ENCODE results near the gene GP9.

GP9 gene

DNA sequence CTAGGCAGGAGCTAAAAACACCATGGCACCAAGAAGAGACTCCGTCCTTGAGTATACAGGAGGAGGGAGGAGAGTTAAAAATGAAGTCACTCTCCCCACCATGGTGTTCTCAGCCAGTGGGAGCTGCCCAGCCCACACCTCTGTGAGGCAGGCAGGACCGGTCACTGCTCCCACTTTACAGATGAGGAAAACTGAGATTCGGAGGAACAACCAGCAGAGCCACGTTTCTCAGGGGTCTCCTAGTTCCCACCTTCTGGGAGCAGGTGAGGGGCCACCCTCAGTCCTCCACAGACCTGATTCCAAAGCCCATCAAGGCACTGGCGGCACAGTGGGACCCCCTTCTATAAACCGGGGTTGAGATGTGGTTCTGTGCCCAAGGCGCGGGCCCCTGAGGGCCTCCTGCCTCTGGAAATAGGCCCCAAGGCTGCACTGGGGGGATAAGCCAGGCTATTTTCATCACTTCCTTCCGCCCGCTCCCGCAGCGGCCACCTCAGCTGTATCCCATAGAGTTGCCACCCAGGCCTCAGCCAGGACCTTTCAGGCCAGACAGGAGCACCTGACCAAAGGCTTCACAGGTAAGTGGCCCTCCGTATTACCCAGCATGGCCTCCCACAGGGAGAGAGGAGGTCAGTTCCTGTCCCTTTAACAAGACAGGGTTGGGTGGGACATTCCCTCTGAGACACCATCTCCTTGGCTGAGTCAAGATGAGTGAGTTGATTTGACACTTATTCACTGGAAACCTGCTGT is at the start of gene GP9:
TSS of gene GP9 (plus strand) at position 504 of the 747 bp plus-strand sequence. CDS start 961 bp downstream, outside the sequence.
- Histone ChIP-seq H3K9me3 (ENCODE audit: low read length) (no peaks in the 10 kb centered on the region), H3K36me3 (ENCODE audit: insufficient read depth, low read length) (no peaks in the 10 kb centered on the region), H3K4me3 (ENCODE audit: low read depth in 1 of 2, low read length in 2 of 2) (no peak within 1 kb of the TSS), H3K4me1 (ENCODE audit: insufficient read depth, low read length) (peaks cover 8% of the 10 kb centered on the region), H3K27ac (ENCODE audit: low read depth, low read length) (no peak within 1 kb of the TSS), H3K27me3 (ENCODE audit: control insufficient read depth in 1 of 2, insufficient read depth in 2 of 2, low read length in 2 of 2) (no peaks in the 10 kb centered on the region), H3K9ac (ENCODE audit: low read length) (no peak within 1 kb of the TSS)

DNA sequence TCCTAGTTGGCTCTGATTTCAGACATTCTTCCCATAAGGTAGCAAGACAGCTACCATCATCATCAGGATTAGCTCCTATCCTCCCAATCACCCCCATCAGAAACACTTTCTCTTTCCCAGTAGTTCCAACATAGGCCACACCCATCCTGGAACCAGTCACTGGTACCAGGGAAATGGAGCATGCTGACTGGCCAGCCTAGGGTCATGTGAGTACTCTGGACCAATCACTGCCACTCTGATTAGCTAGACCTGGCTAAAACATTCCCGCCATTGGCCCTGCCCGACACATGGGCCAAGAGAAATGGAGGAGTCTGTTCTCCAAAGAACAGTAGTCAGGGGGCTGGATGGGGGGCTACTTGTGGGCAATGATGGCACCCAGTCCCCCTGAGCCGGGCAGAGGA is 47.1 kb upstream of the GP9 start:
- Histone ChIP-seq H3K36me3 (ENCODE audit: insufficient read depth, low read length) (no peaks in the 10 kb centered on the region), H3K27me3 (ENCODE audit: control insufficient read depth in 1 of 2, insufficient read depth in 2 of 2, low read length in 2 of 2) (no peaks in the 10 kb centered on the region), H3K9ac (ENCODE audit: low read length) (no peak overlapping the region), H3K9me3 (ENCODE audit: low read length) (no peaks in the 10 kb centered on the region), H3K4me1 (ENCODE audit: insufficient read depth, low read length) (peaks cover 20% of the 10 kb centered on the region), H3K4me3 (ENCODE audit: low read depth in 1 of 2, low read length in 2 of 2) (no peak overlapping the region), H3K27ac (ENCODE audit: low read depth, low read length) (no peak overlapping the region)

GRCh38 chr3:129014148-129014547 is 46.4 kb upstream of the GP9 start:
- H3K36me3 ChIP-seq (ENCODE audit: insufficient read depth, low read length) = no peaks in the 10 kb centered on the region
- H3K9ac ChIP-seq (ENCODE audit: low read length) = no peak overlapping the region
- no peaks in the 10 kb centered on the region for H3K9me3 ChIP-seq (ENCODE audit: low read length)
- H3K27me3 ChIP-seq (ENCODE audit: control insufficient read depth in 1 of 2, insufficient read depth in 2 of 2, low read length in 2 of 2) = no peaks in the 10 kb centered on the region
- no peak overlapping the region for H3K4me3 ChIP-seq (ENCODE audit: low read depth in 1 of 2, low read length in 2 of 2)
- H3K27ac ChIP-seq (ENCODE audit: low read depth, low read length) = no peak overlapping the region
- H3K4me1 ChIP-seq (ENCODE audit: insufficient read depth, low read length) = peaks cover 17% of the 10 kb centered on the region

GRCh38 chr3:129014793-129015345 is 45.7 kb upstream of the GP9 start:
- H3K27ac ChIP-seq (ENCODE audit: low read depth, low read length) = no peak overlapping the region
- H3K4me3 ChIP-seq (ENCODE audit: low read depth in 1 of 2, low read length in 2 of 2) = no peak overlapping the region
- H3K9ac ChIP-seq (ENCODE audit: low read length) = no peak overlapping the region
- peaks cover 17% of the 10 kb centered on the region for H3K4me1 ChIP-seq (ENCODE audit: insufficient read depth, low read length)
- H3K9me3 ChIP-seq (ENCODE audit: low read length) = no peaks in the 10 kb centered on the region
- no peaks in the 10 kb centered on the region for H3K36me3 ChIP-seq (ENCODE audit: insufficient read depth, low read length)
- no peaks in the 10 kb centered on the region for H3K27me3 ChIP-seq (ENCODE audit: control insufficient read depth in 1 of 2, insufficient read depth in 2 of 2, low read length in 2 of 2)

DNA sequence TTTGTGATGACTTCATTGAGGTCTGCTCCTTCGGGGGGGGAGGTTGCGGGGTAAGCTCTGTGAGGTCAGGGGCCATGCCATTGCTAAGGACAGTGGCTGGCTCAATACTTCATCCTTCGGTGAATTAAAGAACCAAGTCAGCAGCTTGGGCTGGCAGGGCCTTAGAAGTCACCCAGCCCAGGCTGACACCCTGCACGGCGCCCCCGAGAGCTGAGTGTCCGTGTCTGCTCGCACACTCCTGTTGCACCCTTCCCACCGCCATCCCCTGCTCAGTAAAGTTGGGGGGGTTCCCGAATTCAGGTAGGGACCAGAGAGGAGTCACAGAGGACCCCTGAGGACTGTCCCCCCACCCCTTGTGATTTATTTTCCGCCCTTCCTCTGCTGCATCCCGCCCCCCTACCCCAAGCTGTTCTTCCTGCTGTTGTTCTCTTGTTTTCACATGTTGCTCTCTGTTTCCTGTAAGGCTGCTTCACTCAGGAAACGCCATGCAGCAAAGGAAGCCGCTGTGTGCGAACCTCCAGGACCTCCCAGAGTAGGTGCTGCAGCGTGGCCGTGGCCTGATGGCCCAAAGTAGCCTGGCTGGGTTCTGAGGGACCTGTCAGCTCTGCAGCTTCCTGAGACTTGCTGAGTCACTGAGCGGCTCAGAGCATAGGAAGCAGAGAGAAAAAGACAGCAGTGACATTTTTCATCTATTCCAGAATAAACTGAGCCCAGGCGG is 45.0 kb upstream of the GP9 start:
- H3K9me3 ChIP-seq (ENCODE audit: low read length) = no peaks in the 10 kb centered on the region
- H3K4me1 ChIP-seq (ENCODE audit: insufficient read depth, low read length) = peaks cover 17% of the 10 kb centered on the region
- H3K9ac ChIP-seq (ENCODE audit: low read length) = no peak overlapping the region
- no peaks in the 10 kb centered on the region for H3K27me3 ChIP-seq (ENCODE audit: control insufficient read depth in 1 of 2, insufficient read depth in 2 of 2, low read length in 2 of 2)
- H3K36me3 ChIP-seq (ENCODE audit: insufficient read depth, low read length) = no peaks in the 10 kb centered on the region
- H3K27ac ChIP-seq (ENCODE audit: low read depth, low read length) = no peak overlapping the region
- no peak overlapping the region for H3K4me3 ChIP-seq (ENCODE audit: low read depth in 1 of 2, low read length in 2 of 2)

- Histone ChIP-seq H3K9me3 (ENCODE audit: low read length) (no peaks in the 10 kb centered on the region), H3K36me3 (ENCODE audit: insufficient read depth, low read length) (no peaks in the 10 kb centered on the region), H3K27me3 (ENCODE audit: control insufficient read depth in 1 of 2, insufficient read depth in 2 of 2, low read length in 2 of 2) (no peaks in the 10 kb centered on the region), H3K27ac (ENCODE audit: low read depth, low read length) (no peak overlapping the region), H3K4me3 (ENCODE audit: low read depth in 1 of 2, low read length in 2 of 2) (no peak overlapping the region), H3K9ac (ENCODE audit: low read length) (no peak overlapping the region), H3K4me1 (ENCODE audit: insufficient read depth, low read length) (peaks cover 17% of the 10 kb centered on the region)
Observed at GRCh38 chr3:129016356-129016719, 44.2 kb upstream of the GP9 start.

GRCh38 chr3:129016720-129017483 is 43.7 kb upstream of the GP9 start:
- H3K9ac ChIP-seq (ENCODE audit: low read length) = no peak overlapping the region
- H3K9me3 ChIP-seq (ENCODE audit: low read length) = no peaks in the 10 kb centered on the region
- H3K36me3 ChIP-seq (ENCODE audit: insufficient read depth, low read length) = no peaks in the 10 kb centered on the region
- H3K27me3 ChIP-seq (ENCODE audit: control insufficient read depth in 1 of 2, insufficient read depth in 2 of 2, low read length in 2 of 2) = no peaks in the 10 kb centered on the region
- no peak overlapping the region for H3K27ac ChIP-seq (ENCODE audit: low read depth, low read length)
- H3K4me1 ChIP-seq (ENCODE audit: insufficient read depth, low read length) = peaks cover 17% of the 10 kb centered on the region
- no peak overlapping the region for H3K4me3 ChIP-seq (ENCODE audit: low read depth in 1 of 2, low read length in 2 of 2)

DNA sequence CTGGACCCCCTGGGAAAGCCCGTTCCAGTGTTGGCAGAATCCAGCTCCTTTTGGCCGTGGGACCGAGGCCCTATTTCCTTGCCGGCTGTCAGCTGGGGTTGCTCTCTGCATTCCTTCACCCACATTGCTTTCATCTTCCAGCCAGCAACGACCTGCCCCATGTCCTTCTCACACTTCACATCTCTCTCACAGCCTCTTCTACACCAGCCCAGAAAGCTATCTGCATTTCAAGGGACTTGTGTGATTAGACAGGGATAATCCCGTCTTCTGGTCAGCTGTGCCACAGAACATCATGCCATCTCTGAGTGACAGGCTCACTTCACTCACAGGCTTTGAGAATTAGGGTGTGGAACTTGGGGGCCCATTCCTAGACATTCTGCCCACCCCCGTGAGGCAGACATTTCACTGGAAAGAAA is 43.1 kb upstream of the GP9 start:
- no peaks in the 10 kb centered on the region for H3K27me3 ChIP-seq (ENCODE audit: control insufficient read depth in 1 of 2, insufficient read depth in 2 of 2, low read length in 2 of 2)
- H3K4me1 ChIP-seq (ENCODE audit: insufficient read depth, low read length) = peaks cover 17% of the 10 kb centered on the region
- no peaks in the 10 kb centered on the region for H3K36me3 ChIP-seq (ENCODE audit: insufficient read depth, low read length)
- H3K27ac ChIP-seq (ENCODE audit: low read depth, low read length) = no peak overlapping the region
- H3K9ac ChIP-seq (ENCODE audit: low read length) = no peak overlapping the region
- H3K9me3 ChIP-seq (ENCODE audit: low read length) = no peaks in the 10 kb centered on the region
- H3K4me3 ChIP-seq (ENCODE audit: low read depth in 1 of 2, low read length in 2 of 2) = no peak overlapping the region

DNA sequence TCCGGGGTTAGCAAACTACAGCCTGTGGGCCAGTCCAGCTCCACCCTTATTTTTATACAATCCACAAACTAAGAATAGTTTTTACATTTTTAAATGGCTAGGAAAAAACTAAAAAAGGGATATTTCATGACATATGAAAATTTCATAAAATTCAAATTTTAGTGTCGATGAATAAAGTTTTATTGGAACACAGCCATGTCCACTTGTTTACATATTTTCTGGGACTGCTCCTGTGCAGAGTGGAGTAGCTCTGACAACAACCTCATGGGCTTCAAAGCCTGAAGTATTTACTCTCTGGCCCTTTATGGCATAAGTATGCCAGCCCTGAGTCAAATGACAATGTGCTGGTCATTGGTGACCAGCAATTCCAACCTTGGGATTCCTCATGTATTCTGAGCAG is 42.3 kb upstream of the GP9 start:
- H3K4me1 ChIP-seq (ENCODE audit: insufficient read depth, low read length) = peaks cover 17% of the 10 kb centered on the region
- H3K27me3 ChIP-seq (ENCODE audit: control insufficient read depth in 1 of 2, insufficient read depth in 2 of 2, low read length in 2 of 2) = no peaks in the 10 kb centered on the region
- H3K9me3 ChIP-seq (ENCODE audit: low read length) = no peaks in the 10 kb centered on the region
- no peaks in the 10 kb centered on the region for H3K36me3 ChIP-seq (ENCODE audit: insufficient read depth, low read length)
- no peak overlapping the region for H3K9ac ChIP-seq (ENCODE audit: low read length)
- H3K4me3 ChIP-seq (ENCODE audit: low read depth in 1 of 2, low read length in 2 of 2) = no peak overlapping the region
- no peak overlapping the region for H3K27ac ChIP-seq (ENCODE audit: low read depth, low read length)

- peaks cover 17% of the 10 kb centered on the region for H3K4me1 ChIP-seq (ENCODE audit: insufficient read depth, low read length)
- no peaks in the 10 kb centered on the region for H3K9me3 ChIP-seq (ENCODE audit: low read length)
- no peaks in the 10 kb centered on the region for H3K36me3 ChIP-seq (ENCODE audit: insufficient read depth, low read length)
- H3K9ac ChIP-seq (ENCODE audit: low read length) = no peak overlapping the region
- no peak overlapping the region for H3K4me3 ChIP-seq (ENCODE audit: low read depth in 1 of 2, low read length in 2 of 2)
- H3K27ac ChIP-seq (ENCODE audit: low read depth, low read length) = no peak overlapping the region
- H3K27me3 ChIP-seq (ENCODE audit: control insufficient read depth in 1 of 2, insufficient read depth in 2 of 2, low read length in 2 of 2) = no peaks in the 10 kb centered on the region
Observed at GRCh38 chr3:129018751-129019150, 41.8 kb upstream of the GP9 start.

DNA sequence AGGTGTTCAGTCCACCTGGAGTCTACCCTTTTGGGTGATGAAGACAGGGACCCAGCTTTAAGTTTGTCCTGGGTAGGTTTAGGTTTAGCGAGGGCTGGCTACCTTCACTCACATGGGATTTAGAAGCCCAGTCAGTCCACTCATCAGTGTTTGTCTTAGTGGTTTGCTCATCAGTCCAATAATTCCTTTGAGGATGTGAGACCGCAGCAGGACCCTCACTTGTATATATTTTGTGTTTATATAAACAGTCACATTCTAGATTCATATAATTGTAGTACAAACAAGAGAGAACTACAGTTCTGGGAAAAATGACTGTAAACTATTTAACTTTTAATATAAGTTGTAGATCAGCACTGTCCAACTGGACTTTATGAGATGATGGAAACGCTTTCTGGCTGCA is 41.3 kb upstream of the GP9 start:
- no peaks in the 10 kb centered on the region for H3K36me3 ChIP-seq (ENCODE audit: insufficient read depth, low read length)
- no peaks in the 10 kb centered on the region for H3K27me3 ChIP-seq (ENCODE audit: control insufficient read depth in 1 of 2, insufficient read depth in 2 of 2, low read length in 2 of 2)
- H3K4me1 ChIP-seq (ENCODE audit: insufficient read depth, low read length) = peaks cover 13% of the 10 kb centered on the region
- H3K9me3 ChIP-seq (ENCODE audit: low read length) = no peaks in the 10 kb centered on the region
- no peak overlapping the region for H3K9ac ChIP-seq (ENCODE audit: low read length)
- H3K27ac ChIP-seq (ENCODE audit: low read depth, low read length) = no peak overlapping the region
- H3K4me3 ChIP-seq (ENCODE audit: low read depth in 1 of 2, low read length in 2 of 2) = no peak overlapping the region

Data from muscle layer of colon (tissue), 2 donors.